ENCODE data around the gene PNKD.

DNA sequence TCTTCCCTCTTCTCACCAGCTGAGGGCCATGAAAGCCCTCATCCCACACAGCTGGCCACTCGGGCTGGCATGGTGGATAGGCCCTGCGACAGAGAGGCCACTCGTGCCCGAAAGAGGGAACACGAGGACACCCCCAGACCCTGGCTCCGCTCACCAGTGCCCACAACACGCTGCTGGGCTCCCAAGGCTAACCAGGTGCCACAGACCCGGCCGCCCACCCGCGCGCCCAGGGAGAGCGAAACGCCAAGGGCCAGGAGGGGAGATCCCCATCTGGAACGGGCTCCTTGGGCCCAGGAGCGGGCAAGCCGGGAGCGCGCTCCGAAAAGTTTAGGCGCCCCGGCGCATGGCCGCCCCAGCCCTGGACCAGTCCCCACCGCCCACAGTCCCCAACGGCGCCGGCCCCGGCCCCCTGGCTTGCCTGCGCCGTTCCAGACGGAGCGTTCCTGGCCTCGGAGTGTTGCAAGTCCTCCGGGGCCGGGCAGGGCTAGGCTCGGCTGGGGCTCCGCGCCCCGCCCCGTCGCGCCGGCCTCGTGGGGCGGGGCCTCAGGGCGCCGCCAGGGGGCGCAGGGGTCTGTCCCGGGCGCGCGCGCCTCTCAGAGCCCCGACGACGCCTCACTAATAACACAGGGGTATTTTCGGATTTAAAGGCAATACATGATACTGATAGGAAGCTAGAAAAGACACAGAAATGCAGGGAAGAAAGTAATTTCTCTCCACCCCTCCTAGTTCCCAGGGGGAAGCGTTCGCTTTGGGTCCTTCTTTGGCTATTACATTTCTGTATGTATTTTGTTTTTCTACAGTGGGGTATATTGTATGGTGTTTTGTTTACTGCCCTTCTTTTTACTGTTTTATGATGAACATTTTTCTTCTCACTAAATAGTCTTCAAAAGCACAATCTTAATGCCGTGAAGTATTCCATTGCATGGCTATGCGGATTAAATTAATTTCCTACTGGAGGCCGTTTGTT is 22.0 kb downstream of the PNKD start, which contains the start of gene TMBIM1:
- TF ChIP-seq CTCF (IDR thresholded peaks at IDR 0.05 in 4 of 5, conservative IDR thresholded peaks at IDR 0.05 in 1 of 5) (peak; percentile 75 to 100 (median 98)), POLR2A (IDR thresholded peaks at IDR 0.05) (peak; percentile 89 to 95)
